ENCODE results near the gene ZDHHC11B.
"Not testable (repeated sequence)": the region's sequence is repeated elsewhere in the genome, so short reads cannot be mapped to it uniquely, and the experiment has no call there.

ZDHHC11B gene

GRCh38 chr5:784428-785177 is at the start of gene ZDHHC11B:
Gene ZDHHC11B (minus strand): TSS chr5:784729. CDS start chr5:766919, 17,810 bp downstream.
- DNase-seq, result not testable (repeated sequence)

- DNase-seq, result not testable (repeated sequence)
Measured at GRCh38 chr5:834013-834412, 49.5 kb upstream of the ZDHHC11B start.

GRCh38 chr5:828194-828593 is 43.7 kb upstream of the ZDHHC11B start:
- DNase-seq, result not testable (repeated sequence)

GRCh38 chr5:825544-825943 is 41.0 kb upstream of the ZDHHC11B start:
- not testable (repeated sequence) for DNase-seq

- no peak for DNase-seq
Measured at GRCh38 chr5:821504-821903, 37.0 kb upstream of the ZDHHC11B start.

GRCh38 chr5:820245-820644 is 35.7 kb upstream of the ZDHHC11B start:
- DNase-seq, result no peak

GRCh38 chr5:819078-819477 is 34.5 kb upstream of the ZDHHC11B start:
- DNase-seq, result no peak

GRCh38 chr5:816176-816575 is 31.6 kb upstream of the ZDHHC11B start:
- DNase-seq, result no peak

GRCh38 chr5:815449-815848 is 30.9 kb upstream of the ZDHHC11B start:
- no peak for DNase-seq

GRCh38 chr5:813575-813974 is 29.0 kb upstream of the ZDHHC11B start:
- DNase-seq, result not testable (repeated sequence)

- DNase-seq, result not testable (repeated sequence)
Measured at GRCh38 chr5:811384-811783, 26.9 kb upstream of the ZDHHC11B start.

GRCh38 chr5:807719-808514 is 23.4 kb upstream of the ZDHHC11B start:
- not testable (repeated sequence) for DNase-seq

GRCh38 chr5:801472-801871 is 16.9 kb upstream of the ZDHHC11B start:
- DNase-seq, result no peak

- not testable (repeated sequence) for DNase-seq
Measured at GRCh38 chr5:801055-801454, 16.5 kb upstream of the ZDHHC11B start.

- not testable (repeated sequence) for DNase-seq
Measured at GRCh38 chr5:798505-799138, 14.1 kb upstream of the ZDHHC11B start.

- DNase-seq, result not testable (repeated sequence)
Measured at GRCh38 chr5:797986-798385, 13.5 kb upstream of the ZDHHC11B start.

- DNase-seq, result not testable (repeated sequence)
Measured at GRCh38 chr5:795873-796272, 11.3 kb upstream of the ZDHHC11B start.

- not testable (repeated sequence) for DNase-seq
Measured at GRCh38 chr5:794948-795347, 10.4 kb upstream of the ZDHHC11B start.

GRCh38 chr5:788703-789102 is 4.2 kb upstream of the ZDHHC11B start:
- DNase-seq, result not testable (repeated sequence)

- DNase-seq, result not testable (repeated sequence)
Measured at GRCh38 chr5:787857-788233, 3.3 kb upstream of the ZDHHC11B start.

- DNase-seq, result not testable (repeated sequence)
Measured at GRCh38 chr5:787224-787856, 2.8 kb upstream of the ZDHHC11B start.

GRCh38 chr5:785181-785705 is 714 bp upstream of the ZDHHC11B start:
- not testable (repeated sequence) for DNase-seq
